HL-60 (cell line): Measurements from ENCODE around the gene MEIS1.

Experiments used
- POLR2AphosphoS5 ChIP-seq: IDR thresholded peaks from 2 replicates; pipeline ENCODE4 v1.6.1; 2012; ENCODE audit warnings: low read depth
- SPI1 ChIP-seq: IDR thresholded peaks from 2 replicates; pipeline ENCODE4 v1.6.1; 2012; ENCODE audit warnings: low read depth, mild to moderate bottlenecking, borderline replicate concordance
- TF ChIP-seq, protein P1 (sequence below): IDR thresholded peaks from one replicate; pipeline ENCODE4 v1.5.1; 2011; ENCODE audit warnings: low read length, control low read depth, inconsistent platforms; ENCODE audit not compliant: insufficient read depth
- TF ChIP-seq, protein P2 (sequence below): IDR thresholded peaks from 2 replicates; pipeline ENCODE4 v1.6.1; 2012; ENCODE audit warnings: low read depth; ENCODE audit not compliant: insufficient replicate concordance

DNA sequence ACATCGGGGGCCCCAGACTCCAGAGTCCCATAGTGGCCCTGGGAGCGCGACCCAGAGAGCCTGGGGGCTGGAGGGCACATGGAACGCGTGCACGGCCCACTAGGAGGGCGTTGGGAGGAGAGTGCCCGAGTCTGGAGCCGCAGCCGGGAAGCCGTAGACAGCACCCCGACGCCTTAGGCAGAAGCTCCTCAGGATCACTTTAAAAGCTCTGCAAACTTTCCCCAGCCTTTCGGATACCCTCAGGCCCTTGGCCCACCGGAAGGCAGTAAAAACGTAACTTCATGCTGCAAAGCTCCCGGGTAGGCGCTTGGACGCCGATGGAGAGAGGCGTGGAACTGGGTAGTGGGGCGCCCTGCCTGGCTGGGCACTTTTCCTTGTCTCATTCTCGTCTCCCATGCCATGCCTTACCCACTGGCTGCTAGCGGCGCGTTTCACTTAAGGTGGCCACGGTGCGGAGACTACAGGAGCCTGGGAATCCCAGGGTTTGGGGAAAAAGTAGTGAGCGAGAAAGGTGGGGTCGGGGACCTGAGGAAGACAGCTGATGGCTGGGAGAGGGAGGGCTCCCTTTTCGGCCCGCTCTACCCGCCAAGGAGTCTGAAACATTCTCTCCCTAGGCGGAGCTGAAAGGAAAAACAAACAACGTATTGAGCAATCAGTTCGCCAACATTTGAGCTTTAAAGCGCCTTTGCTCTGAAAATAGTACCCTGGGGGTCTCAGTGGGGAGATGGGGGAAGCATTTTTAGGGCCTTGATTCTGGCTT lies 141.8 kb downstream of the MEIS1 start:
- TF ChIP-seq, protein P1, sequence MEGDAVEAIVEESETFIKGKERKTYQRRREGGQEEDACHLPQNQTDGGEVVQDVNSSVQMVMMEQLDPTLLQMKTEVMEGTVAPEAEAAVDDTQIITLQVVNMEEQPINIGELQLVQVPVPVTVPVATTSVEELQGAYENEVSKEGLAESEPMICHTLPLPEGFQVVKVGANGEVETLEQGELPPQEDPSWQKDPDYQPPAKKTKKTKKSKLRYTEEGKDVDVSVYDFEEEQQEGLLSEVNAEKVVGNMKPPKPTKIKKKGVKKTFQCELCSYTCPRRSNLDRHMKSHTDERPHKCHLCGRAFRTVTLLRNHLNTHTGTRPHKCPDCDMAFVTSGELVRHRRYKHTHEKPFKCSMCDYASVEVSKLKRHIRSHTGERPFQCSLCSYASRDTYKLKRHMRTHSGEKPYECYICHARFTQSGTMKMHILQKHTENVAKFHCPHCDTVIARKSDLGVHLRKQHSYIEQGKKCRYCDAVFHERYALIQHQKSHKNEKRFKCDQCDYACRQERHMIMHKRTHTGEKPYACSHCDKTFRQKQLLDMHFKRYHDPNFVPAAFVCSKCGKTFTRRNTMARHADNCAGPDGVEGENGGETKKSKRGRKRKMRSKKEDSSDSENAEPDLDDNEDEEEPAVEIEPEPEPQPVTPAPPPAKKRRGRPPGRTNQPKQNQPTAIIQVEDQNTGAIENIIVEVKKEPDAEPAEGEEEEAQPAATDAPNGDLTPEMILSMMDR, result no peak
- TF ChIP-seq, protein P2, sequence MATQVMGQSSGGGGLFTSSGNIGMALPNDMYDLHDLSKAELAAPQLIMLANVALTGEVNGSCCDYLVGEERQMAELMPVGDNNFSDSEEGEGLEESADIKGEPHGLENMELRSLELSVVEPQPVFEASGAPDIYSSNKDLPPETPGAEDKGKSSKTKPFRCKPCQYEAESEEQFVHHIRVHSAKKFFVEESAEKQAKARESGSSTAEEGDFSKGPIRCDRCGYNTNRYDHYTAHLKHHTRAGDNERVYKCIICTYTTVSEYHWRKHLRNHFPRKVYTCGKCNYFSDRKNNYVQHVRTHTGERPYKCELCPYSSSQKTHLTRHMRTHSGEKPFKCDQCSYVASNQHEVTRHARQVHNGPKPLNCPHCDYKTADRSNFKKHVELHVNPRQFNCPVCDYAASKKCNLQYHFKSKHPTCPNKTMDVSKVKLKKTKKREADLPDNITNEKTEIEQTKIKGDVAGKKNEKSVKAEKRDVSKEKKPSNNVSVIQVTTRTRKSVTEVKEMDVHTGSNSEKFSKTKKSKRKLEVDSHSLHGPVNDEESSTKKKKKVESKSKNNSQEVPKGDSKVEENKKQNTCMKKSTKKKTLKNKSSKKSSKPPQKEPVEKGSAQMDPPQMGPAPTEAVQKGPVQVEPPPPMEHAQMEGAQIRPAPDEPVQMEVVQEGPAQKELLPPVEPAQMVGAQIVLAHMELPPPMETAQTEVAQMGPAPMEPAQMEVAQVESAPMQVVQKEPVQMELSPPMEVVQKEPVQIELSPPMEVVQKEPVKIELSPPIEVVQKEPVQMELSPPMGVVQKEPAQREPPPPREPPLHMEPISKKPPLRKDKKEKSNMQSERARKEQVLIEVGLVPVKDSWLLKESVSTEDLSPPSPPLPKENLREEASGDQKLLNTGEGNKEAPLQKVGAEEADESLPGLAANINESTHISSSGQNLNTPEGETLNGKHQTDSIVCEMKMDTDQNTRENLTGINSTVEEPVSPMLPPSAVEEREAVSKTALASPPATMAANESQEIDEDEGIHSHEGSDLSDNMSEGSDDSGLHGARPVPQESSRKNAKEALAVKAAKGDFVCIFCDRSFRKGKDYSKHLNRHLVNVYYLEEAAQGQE, result no peak
- TF ChIP-seq POLR2AphosphoS5 (no peak), SPI1 (no peak)
